SKM-1 treated with dmso at 0.1 percent for 144 hours (cell line): ENCODE data around the gene PTPRD.

ENCODE experiments used
- DNase-seq: peaks from one replicate; lab custom pipeline; 2025; ENCODE audit not compliant: unreplicated experiment; lab: John Stamatoyannopoulos, UW

PTPRD gene

GRCh38 chr9:8666060-8666459 is 1946.7 kb downstream of the PTPRD start:
- no peak for DNase-seq

GRCh38 chr9:8660383-8660782 is 1952.4 kb downstream of the PTPRD start:
- peak; percentile 81 for DNase-seq

- no peak for DNase-seq
Observed at GRCh38 chr9:8659108-8659507, 1953.7 kb downstream of the PTPRD start.

- DNase-seq, result no peak
Observed at GRCh38 chr9:8655071-8655470, 1957.7 kb downstream of the PTPRD start.

DNA sequence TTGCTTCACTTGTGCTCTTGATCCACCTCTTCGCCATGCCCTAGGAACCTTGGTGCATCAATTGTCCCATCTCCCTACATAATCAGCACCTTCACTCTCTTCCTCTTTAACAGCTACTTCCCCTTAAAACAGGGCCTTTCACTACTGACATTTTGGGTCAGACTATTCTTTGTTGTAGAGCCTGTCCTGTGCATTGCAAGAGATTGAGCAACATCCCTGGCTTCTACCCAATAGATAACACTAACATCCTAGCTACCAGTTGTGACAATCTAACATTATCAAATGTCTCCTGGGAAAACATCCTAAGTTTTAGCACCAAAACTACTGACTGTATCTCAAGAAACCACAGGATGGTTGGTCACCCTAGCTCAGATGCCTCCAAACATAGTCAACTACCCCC is 1958.9 kb downstream of the PTPRD start:
- peak; percentile 64 for DNase-seq

- DNase-seq, result no peak
Observed at GRCh38 chr9:8653111-8653510, 1959.7 kb downstream of the PTPRD start.

DNA sequence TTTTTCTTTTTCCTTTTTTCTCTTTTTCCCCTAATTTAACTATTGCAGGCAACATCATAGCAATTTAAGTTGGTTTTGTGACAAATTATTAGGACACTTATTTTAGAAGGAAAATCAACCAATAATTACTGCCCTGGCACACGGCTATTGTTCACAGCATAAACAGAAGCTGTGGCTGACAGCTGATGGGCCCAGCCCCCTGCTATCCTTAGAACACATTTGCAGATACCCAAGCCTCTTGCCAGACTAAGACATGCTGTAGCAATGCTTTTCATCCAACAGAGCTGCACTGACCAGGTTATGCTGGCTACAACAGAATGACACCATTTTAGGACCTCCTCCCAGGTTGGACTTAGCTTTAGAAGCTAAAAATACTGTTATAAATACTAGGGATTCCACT is 1960.5 kb downstream of the PTPRD start:
- no peak for DNase-seq

GRCh38 chr9:8651846-8652215 is 1961.0 kb downstream of the PTPRD start:
- no peak for DNase-seq

GRCh38 chr9:8651070-8651845 is 1961.5 kb downstream of the PTPRD start:
- DNase-seq, result no peak

GRCh38 chr9:8649807-8650206 is 1963.0 kb downstream of the PTPRD start:
- no peak for DNase-seq

DNA sequence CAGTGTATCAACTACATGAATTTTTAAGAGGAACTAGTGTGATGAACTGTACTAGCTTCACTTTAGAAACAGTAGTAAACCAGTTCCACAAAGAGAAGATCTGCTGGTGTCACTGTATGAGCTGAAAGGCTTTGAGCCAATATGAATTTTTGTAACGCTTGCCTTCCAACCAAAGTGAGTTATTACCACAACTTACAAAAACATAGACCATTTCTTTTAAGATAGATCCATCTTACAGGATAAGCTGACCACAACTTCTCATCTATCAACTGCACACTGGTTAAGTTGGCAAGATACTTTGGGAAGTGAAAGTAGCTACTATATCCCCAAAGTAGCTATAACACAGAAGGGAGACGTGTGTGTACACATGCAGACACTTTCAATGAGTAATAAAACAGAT is 1963.6 kb downstream of the PTPRD start:
- DNase-seq, result peak; percentile 51

DNA sequence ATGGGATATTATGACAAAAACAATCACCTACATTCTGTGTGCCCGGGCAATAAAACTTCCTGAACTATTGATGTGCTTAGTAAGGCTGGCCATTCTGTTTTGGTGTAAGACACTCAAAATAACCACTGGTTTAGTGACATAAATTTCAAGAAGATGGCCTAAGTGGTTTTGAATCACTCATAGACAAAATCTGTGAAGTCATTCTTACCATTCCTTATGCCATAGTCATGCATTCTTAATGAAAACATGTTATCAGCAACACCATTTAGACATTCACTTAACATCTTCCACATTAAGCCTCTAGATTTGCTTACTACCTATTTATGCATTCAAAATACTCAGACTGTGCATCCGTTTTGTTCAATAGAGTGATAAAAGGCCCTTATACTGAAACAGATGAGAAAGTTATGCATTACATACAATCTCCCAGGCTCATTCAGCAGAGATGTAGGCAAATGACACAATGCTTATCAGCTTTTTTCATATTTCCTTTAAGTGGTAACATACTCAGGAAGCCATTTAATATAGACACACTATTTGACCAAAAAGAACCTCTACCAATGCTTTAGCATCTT is 1964.4 kb downstream of the PTPRD start:
- no peak for DNase-seq

- DNase-seq, result no peak
Observed at GRCh38 chr9:8647824-8648223, 1965.0 kb downstream of the PTPRD start.

GRCh38 chr9:8644571-8644970 is 1968.2 kb downstream of the PTPRD start:
- no peak for DNase-seq

GRCh38 chr9:8643896-8644295 is 1968.9 kb downstream of the PTPRD start:
- DNase-seq, result no peak

- no peak for DNase-seq
Observed at GRCh38 chr9:8643464-8643863, 1969.3 kb downstream of the PTPRD start.

DNA sequence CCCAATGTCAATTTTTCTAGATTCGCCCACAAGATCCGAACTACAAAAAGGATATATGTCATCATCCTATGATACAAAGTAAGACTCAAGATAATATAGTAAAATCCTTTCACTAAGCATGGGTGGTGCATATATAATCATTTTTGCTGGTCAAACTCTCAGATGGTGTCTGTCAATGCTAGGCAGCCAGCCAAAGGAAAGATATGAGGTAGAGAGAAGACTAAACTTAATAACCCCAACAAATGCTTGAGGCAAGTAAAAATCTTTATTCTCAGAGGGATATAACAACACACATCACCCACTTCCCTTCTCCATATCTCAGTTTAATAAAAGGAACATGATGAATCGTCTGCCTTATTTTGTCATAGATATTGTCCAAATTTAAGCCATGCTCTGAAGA is 1972.0 kb downstream of the PTPRD start:
- DNase-seq, result no peak

- no peak for DNase-seq
Observed at GRCh38 chr9:8637626-8638025, 1975.2 kb downstream of the PTPRD start.

- no peak for DNase-seq
Observed at GRCh38 chr9:8633784-8634183, 1979.0 kb downstream of the PTPRD start.

GRCh38 chr9:8632493-8632892 is 1980.3 kb downstream of the PTPRD start:
- DNase-seq, result no peak

- no peak for DNase-seq
Observed at GRCh38 chr9:8628791-8629190, 1984.0 kb downstream of the PTPRD start.

- no peak for DNase-seq
Observed at GRCh38 chr9:8627976-8628679, 1984.7 kb downstream of the PTPRD start.
